ENCODE data around the gene IQCB1.
"Not testable (repeated sequence)": the region's sequence is repeated elsewhere in the genome, so short reads cannot be mapped to it uniquely, and the experiment has no call there.

IQCB1 gene

DNA sequence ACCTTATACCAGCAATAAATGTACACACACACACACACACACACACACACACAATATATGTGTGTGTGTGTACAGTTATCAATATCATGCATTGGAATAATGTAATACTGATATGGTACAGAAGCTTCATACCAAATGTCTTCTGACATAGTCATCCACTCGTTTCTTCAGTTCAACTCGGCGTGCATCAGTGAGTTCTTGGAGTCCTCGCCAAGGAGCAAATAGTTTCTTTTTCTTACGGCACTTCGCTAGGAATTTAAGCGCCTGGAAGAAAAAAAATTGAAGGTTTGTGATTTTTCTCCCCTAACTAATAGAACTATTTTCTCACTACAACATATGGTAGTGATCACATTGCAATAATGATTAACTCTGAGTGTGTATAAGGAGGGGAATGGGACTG is 53.2 kb downstream of the IQCB1 start:
- no peak for ATAC-seq
- TF ChIP-seq TOX (CRISPR knock-in tag; IDR thresholded peaks at IDR 0.05; ENCODE audit: borderline replicate concordance) (no peak), ESRRG (CRISPR knock-in tag; IDR thresholded peaks at IDR 0.05) (no peak)

DNA sequence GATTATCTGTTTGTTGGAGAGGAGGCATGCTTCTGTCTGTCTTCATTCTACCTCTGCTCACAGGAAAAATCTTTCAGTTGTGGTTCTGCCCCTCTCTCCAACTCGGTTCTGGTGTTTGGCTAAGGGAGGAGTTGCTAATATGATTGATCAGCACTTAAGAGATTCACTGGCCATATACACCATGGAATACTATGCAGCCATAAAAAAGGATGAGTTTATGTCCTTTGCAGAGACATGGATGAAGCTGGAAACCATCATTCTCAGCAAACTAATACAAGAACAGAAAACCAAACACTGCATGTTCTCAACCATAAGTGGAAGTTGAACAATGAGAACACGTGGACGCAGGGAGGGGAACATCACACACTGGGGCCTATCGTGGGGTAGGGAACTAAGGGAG is 59.8 kb downstream of the IQCB1 start:
- not testable (repeated sequence) for ATAC-seq

DNA sequence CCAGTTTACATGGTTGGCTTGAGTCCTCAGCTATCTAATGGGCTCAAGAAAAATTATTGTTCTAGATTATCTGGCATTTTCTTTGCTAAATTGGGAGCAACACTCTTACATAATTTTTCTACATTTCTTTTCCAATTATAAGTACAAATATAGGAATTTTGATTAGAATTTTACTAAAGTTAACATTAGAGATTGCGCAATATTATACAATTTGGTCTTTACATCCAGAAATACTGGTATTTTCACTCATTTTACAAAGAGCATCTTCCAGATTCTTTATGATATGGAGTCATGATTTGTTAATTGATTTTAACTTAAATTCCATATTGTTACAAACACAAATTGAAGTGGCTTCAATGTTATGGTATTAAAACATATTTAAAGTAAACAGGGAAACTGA is 65.6 kb downstream of the IQCB1 start:
- TF ChIP-seq PPARA (CRISPR knock-in tag; IDR thresholded peaks at IDR 0.05; ENCODE audit: borderline replicate concordance) (no peak), CSDC2 (CRISPR knock-in tag; IDR thresholded peaks at IDR 0.05) (no peak), ZNF70 (CRISPR knock-in tag; IDR thresholded peaks at IDR 0.05) (no peak), TOX (CRISPR knock-in tag; IDR thresholded peaks at IDR 0.05; ENCODE audit: borderline replicate concordance) (no peak), TCF4 (CRISPR knock-in tag; IDR thresholded peaks at IDR 0.05; ENCODE audit: borderline replicate concordance) (no peak), ZC3H10 (CRISPR knock-in tag; IDR thresholded peaks at IDR 0.05) (no peak), BACH2 (CRISPR knock-in tag; IDR thresholded peaks at IDR 0.05; ENCODE audit: borderline replicate concordance) (no peak), SNAI2 (CRISPR knock-in tag; IDR thresholded peaks at IDR 0.05) (no peak)
- TF ChIP-seq, protein P1, sequence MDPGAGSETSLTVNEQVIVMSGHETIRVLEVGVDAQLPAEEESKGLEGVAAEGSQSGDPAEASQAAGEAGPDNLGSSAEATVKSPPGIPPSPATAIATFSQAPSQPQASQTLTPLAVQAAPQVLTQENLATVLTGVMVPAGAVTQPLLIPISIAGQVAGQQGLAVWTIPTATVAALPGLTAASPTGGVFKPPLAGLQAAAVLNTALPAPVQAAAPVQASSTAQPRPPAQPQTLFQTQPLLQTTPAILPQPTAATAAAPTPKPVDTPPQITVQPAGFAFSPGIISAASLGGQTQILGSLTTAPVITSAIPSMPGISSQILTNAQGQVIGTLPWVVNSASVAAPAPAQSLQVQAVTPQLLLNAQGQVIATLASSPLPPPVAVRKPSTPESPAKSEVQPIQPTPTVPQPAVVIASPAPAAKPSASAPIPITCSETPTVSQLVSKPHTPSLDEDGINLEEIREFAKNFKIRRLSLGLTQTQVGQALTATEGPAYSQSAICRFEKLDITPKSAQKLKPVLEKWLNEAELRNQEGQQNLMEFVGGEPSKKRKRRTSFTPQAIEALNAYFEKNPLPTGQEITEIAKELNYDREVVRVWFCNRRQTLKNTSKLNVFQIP (CRISPR knock-in tag; IDR thresholded peaks at IDR 0.05; ENCODE audit: borderline replicate concordance, low read depth): no peak
- TF ChIP-seq, protein P2, sequence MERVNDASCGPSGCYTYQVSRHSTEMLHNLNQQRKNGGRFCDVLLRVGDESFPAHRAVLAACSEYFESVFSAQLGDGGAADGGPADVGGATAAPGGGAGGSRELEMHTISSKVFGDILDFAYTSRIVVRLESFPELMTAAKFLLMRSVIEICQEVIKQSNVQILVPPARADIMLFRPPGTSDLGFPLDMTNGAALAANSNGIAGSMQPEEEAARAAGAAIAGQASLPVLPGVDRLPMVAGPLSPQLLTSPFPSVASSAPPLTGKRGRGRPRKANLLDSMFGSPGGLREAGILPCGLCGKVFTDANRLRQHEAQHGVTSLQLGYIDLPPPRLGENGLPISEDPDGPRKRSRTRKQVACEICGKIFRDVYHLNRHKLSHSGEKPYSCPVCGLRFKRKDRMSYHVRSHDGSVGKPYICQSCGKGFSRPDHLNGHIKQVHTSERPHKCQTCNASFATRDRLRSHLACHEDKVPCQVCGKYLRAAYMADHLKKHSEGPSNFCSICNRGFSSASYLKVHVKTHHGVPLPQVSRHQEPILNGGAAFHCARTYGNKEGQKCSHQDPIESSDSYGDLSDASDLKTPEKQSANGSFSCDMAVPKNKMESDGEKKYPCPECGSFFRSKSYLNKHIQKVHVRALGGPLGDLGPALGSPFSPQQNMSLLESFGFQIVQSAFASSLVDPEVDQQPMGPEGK (CRISPR knock-in tag; IDR thresholded peaks at IDR 0.05; ENCODE audit: borderline replicate concordance): no peak

DNA sequence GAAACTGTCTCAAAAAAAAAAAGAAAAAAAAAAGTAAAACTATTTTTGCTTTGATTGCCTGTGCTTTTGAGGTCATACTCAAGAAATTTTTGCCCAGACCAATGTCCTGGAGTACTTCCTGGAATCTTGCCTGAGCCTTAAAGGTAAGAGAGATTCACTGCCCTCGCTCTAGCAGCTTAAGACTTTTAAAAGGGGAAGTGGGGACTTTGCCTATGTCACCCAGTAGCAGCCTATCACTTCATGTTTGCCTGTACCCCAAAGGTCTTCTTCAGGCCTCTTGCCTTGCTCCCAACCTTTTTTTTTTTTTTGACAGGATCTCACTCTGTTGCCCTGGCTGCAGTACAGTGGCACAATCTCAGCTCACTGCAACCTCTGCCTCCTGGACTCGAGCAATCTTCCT is 66.4 kb downstream of the IQCB1 start:
- TF ChIP-seq BACH2 (CRISPR knock-in tag; IDR thresholded peaks at IDR 0.05; ENCODE audit: borderline replicate concordance) (no peak), ZNF70 (CRISPR knock-in tag; IDR thresholded peaks at IDR 0.05) (no peak), TOX (CRISPR knock-in tag; IDR thresholded peaks at IDR 0.05; ENCODE audit: borderline replicate concordance) (no peak), OSR1 (CRISPR knock-in tag; IDR thresholded peaks at IDR 0.05) (no peak), PPARA (CRISPR knock-in tag; IDR thresholded peaks at IDR 0.05; ENCODE audit: borderline replicate concordance) (no peak), RARB (CRISPR knock-in tag; IDR thresholded peaks at IDR 0.05) (no peak), ISL1 (CRISPR knock-in tag; IDR thresholded peaks at IDR 0.05) (no peak), GLIS3 (CRISPR knock-in tag; IDR thresholded peaks at IDR 0.05) (no peak), SNAI2 (CRISPR knock-in tag; IDR thresholded peaks at IDR 0.05) (no peak), ZNF565 (CRISPR knock-in tag; conservative IDR thresholded peaks at IDR 0.05; ENCODE audit: low read depth) (no peak), ARNTL (CRISPR knock-in tag; IDR thresholded peaks at IDR 0.05; ENCODE audit: borderline replicate concordance, low read depth) (no peak), ZFP30 (CRISPR knock-in tag; IDR thresholded peaks at IDR 0.05) (no peak), ESRRG (CRISPR knock-in tag; IDR thresholded peaks at IDR 0.05) (no peak)
- TF ChIP-seq, protein P2 (CRISPR knock-in tag; IDR thresholded peaks at IDR 0.05; ENCODE audit: borderline replicate concordance): no peak
- TF ChIP-seq, protein P3, sequence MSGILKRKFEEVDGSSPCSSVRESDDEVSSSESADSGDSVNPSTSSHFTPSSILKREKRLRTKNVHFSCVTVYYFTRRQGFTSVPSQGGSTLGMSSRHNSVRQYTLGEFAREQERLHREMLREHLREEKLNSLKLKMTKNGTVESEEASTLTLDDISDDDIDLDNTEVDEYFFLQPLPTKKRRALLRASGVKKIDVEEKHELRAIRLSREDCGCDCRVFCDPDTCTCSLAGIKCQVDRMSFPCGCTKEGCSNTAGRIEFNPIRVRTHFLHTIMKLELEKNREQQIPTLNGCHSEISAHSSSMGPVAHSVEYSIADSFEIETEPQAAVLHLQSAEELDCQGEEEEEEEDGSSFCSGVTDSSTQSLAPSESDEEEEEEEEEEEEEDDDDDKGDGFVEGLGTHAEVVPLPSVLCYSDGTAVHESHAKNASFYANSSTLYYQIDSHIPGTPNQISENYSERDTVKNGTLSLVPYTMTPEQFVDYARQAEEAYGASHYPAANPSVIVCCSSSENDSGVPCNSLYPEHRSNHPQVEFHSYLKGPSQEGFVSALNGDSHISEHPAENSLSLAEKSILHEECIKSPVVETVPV (CRISPR knock-in tag; IDR thresholded peaks at IDR 0.05): no peak
- TF ChIP-seq, protein P4, sequence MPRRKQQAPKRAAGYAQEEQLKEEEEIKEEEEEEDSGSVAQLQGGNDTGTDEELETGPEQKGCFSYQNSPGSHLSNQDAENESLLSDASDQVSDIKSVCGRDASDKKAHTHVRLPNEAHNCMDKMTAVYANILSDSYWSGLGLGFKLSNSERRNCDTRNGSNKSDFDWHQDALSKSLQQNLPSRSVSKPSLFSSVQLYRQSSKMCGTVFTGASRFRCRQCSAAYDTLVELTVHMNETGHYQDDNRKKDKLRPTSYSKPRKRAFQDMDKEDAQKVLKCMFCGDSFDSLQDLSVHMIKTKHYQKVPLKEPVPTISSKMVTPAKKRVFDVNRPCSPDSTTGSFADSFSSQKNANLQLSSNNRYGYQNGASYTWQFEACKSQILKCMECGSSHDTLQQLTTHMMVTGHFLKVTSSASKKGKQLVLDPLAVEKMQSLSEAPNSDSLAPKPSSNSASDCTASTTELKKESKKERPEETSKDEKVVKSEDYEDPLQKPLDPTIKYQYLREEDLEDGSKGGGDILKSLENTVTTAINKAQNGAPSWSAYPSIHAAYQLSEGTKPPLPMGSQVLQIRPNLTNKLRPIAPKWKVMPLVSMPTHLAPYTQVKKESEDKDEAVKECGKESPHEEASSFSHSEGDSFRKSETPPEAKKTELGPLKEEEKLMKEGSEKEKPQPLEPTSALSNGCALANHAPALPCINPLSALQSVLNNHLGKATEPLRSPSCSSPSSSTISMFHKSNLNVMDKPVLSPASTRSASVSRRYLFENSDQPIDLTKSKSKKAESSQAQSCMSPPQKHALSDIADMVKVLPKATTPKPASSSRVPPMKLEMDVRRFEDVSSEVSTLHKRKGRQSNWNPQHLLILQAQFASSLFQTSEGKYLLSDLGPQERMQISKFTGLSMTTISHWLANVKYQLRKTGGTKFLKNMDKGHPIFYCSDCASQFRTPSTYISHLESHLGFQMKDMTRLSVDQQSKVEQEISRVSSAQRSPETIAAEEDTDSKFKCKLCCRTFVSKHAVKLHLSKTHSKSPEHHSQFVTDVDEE (CRISPR knock-in tag; IDR thresholded peaks at IDR 0.05): no peak
- TF ChIP-seq, protein P5, sequence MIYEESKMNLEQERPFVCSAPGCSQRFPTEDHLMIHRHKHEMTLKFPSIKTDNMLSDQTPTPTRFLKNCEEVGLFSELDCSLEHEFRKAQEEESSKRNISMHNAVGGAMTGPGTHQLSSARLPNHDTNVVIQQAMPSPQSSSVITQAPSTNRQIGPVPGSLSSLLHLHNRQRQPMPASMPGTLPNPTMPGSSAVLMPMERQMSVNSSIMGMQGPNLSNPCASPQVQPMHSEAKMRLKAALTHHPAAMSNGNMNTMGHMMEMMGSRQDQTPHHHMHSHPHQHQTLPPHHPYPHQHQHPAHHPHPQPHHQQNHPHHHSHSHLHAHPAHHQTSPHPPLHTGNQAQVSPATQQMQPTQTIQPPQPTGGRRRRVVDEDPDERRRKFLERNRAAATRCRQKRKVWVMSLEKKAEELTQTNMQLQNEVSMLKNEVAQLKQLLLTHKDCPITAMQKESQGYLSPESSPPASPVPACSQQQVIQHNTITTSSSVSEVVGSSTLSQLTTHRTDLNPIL (CRISPR knock-in tag; IDR thresholded peaks at IDR 0.05; ENCODE audit: low read depth): no peak
- TF ChIP-seq, protein P1 (CRISPR knock-in tag; IDR thresholded peaks at IDR 0.05; ENCODE audit: borderline replicate concordance, low read depth): no peak
- ATAC-seq: no peak

More for the DNA sequence above, 65.6 kb downstream of the IQCB1 start:
- no peak for ATAC-seq

Measured in SK-N-SH treated with all-trans-retinoic acid at 6 μM for 48 hours (cell line).